Measurements from ENCODE around the gene ALDH3B1. TPM values are rescaled to one million over a fixed set of nuclear protein-coding genes. Genes with fewer than 3 reads are reported as not detected.

ALDH3B1 gene
- total and polyA plus RNA-seq, 9 of the 15 experiments (the other 6 are each of a cell fraction or from before 2014, with no cell fraction given): 0.01 to 0.35 (median 0.07) TPM; not detected in 2

DNA sequence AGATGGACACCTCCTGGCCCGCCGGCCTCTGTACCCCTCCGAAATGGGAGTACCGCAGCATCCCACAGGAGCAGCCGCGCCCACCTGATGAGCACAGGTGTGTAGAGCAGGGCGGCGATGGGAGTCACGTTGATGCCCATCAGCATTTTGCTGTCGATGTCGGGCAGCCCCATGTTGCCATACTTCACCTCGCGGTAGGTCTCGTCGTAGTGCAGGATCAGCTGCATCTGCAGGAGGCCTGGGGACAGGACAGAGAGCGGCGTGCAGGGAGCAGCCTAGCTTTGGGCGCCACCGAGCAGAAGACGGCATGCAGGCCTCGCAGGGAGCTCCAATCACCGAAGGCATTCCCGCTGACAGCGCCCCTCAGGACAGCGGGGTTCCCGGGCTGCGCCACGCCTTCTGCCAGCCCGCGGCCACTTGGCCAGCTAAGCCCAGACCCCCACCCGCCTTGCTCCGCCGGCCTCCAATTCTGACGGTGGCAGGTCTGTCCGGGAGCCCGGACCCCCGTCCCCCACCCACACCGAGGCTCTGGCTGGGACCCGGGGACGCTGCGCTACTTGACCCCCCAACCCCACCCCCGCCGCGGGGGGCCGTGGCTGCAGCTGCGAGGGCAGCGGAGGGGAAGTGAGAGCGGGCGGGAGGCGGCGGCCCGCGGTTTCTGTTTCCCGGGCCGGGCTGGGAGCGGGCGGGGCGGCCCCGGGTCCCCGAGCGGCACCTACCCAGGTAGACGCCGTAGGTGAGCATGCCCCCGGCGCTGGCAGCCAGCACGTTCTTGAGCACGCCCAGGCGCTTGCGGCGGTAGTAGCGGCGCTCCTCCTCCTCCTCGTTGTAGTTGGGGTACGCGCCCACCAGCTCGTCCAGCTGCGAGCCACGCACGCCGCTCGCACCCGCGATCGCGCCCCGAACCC lies 6.9 kb upstream of the ALDH3B1 start (continued):
- TF ChIP-seq, protein P1, sequence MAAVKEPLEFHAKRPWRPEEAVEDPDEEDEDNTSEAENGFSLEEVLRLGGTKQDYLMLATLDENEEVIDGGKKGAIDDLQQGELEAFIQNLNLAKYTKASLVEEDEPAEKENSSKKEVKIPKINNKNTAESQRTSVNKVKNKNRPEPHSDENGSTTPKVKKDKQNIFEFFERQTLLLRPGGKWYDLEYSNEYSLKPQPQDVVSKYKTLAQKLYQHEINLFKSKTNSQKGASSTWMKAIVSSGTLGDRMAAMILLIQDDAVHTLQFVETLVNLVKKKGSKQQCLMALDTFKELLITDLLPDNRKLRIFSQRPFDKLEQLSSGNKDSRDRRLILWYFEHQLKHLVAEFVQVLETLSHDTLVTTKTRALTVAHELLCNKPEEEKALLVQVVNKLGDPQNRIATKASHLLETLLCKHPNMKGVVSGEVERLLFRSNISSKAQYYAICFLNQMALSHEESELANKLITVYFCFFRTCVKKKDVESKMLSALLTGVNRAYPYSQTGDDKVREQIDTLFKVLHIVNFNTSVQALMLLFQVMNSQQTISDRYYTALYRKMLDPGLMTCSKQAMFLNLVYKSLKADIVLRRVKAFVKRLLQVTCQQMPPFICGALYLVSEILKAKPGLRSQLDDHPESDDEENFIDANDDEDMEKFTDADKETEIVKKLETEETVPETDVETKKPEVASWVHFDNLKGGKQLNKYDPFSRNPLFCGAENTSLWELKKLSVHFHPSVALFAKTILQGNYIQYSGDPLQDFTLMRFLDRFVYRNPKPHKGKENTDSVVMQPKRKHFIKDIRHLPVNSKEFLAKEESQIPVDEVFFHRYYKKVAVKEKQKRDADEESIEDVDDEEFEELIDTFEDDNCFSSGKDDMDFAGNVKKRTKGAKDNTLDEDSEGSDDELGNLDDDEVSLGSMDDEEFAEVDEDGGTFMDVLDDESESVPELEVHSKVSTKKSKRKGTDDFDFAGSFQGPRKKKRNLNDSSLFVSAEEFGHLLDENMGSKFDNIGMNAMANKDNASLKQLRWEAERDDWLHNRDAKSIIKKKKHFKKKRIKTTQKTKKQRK (IDR thresholded peaks at IDR 0.05; ENCODE audit: borderline replicate concordance, low read depth, low read length): no peak
- TF ChIP-seq, protein P2, sequence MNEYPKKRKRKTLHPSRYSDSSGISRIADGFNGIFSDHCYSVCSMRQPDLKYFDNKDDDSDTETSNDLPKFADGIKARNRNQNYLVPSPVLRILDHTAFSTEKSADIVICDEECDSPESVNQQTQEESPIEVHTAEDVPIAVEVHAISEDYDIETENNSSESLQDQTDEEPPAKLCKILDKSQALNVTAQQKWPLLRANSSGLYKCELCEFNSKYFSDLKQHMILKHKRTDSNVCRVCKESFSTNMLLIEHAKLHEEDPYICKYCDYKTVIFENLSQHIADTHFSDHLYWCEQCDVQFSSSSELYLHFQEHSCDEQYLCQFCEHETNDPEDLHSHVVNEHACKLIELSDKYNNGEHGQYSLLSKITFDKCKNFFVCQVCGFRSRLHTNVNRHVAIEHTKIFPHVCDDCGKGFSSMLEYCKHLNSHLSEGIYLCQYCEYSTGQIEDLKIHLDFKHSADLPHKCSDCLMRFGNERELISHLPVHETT (CRISPR knock-in tag; conservative IDR thresholded peaks at IDR 0.05 in 1 of 2, IDR thresholded peaks at IDR 0.05 in 1 of 2): no peak
- no peak for TF ChIP-seq SIN3A (IDR thresholded peaks at IDR 0.05; ENCODE audit: borderline replicate concordance in 2 of 2, control insufficient read depth in 1 of 2, low read depth in 2 of 2, low read length in 2 of 2)
- TF ChIP-seq PCBP1 (IDR thresholded peaks at IDR 0.05; ENCODE audit: low read depth, low read length, poor library complexity, severe bottlenecking): peak; percentile 24
- TF ChIP-seq ZNF274 (IDR thresholded peaks at IDR 0.05; ENCODE audit: borderline replicate concordance, low read depth, low read length): no peak
- 0 out of 2 replicates have a peak, but pooled peaks have one; percentile 13 for TF ChIP-seq ZFX (CRISPR knock-in tag; IDR thresholded peaks at IDR 0.05)
- peak; percentile 6; the same call in 1 of the 2 replicates for TF ChIP-seq CBX1 (IDR thresholded peaks at IDR 0.05; ENCODE audit: low read depth)
- TF ChIP-seq ZBTB33 (CRISPR knock-in tag; IDR thresholded peaks at IDR 0.05): peak; percentile 85
- TF ChIP-seq, protein P3, sequence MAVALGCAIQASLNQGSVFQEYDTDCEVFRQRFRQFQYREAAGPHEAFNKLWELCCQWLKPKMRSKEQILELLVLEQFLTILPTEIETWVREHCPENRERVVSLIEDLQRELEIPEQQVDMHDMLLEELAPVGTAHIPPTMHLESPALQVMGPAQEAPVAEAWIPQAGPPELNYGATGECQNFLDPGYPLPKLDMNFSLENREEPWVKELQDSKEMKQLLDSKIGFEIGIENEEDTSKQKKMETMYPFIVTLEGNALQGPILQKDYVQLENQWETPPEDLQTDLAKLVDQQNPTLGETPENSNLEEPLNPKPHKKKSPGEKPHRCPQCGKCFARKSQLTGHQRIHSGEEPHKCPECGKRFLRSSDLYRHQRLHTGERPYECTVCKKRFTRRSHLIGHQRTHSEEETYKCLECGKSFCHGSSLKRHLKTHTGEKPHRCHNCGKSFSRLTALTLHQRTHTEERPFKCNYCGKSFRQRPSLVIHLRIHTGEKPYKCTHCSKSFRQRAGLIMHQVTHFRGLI (CRISPR knock-in tag; IDR thresholded peaks at IDR 0.05): no peak
- peak; percentile 7 for TF ChIP-seq FUS (optimal IDR thresholded peaks at IDR 0.05; ENCODE audit: low read depth, low read length)
- TF ChIP-seq NR2C1 (IDR thresholded peaks at IDR 0.05): no peak
- no peak for TF ChIP-seq NR2C1 (tag; IDR thresholded peaks at IDR 0.05)
- no peak for TF ChIP-seq SNIP1 (IDR thresholded peaks at IDR 0.05; ENCODE audit: low read depth)
- TF ChIP-seq MAFG (tag; conservative IDR thresholded peaks at IDR 0.05): no peak
- 0 out of 2 replicates have a peak, but pooled peaks have one; percentile 4 for TF ChIP-seq BHLHE40 (IDR thresholded peaks at IDR 0.05; ENCODE audit: low read length)
- TF ChIP-seq E2F5 (CRISPR knock-in tag; IDR thresholded peaks at IDR 0.05): 0 out of 2 replicates have a peak, but pooled peaks have one; percentile 39

Data from K562 (cell line).